ENCODE data around the gene ATF4.

The ATF4 gene

GRCh38 chr22:39553429-39553828 lies 33.1 kb downstream of the ATF4 start:
- FAIRE-seq = no peak
- no peak for DNase-seq (ENCODE audit: insufficient read length, low spot score)

- DNase-seq (ENCODE audit: insufficient read length, low spot score) (no peak), FAIRE-seq (no peak)
These were observed 33.8 kb downstream of the ATF4 start for GRCh38 chr22:39554151-39554550.

- no peak for FAIRE-seq
- no peak for DNase-seq (ENCODE audit: insufficient read length, low spot score)
These were observed 36.8 kb downstream of the ATF4 start for GRCh38 chr22:39556970-39557841.

DNA sequence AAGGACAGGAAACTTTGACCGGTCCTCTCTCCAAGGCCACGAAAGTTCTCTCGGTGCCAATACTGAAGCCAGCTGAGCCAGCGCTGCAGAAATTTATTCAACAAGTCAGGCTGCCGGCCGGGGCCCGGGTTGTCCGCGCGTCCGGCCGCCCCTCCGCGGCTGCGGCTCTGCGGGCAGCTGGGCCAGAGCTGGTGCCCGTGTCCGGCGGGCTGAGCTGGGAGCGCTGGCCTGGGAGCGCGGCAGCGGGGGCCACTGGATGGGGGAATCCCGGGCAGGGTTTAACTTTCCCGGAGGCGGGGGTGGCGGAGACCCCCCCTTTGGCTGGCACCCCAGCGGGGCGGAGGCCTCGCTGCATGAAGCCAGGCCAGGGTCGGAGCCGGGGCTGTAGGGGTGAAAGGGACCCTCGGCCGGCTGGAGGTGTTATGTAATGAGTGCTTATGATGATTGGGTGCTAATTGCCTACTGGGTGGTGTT lies 37.9 kb downstream of the ATF4 start:
- no peak for FAIRE-seq
- DNase-seq (ENCODE audit: insufficient read length, low spot score) = no peak

GRCh38 chr22:39558950-39559349 lies 38.6 kb downstream of the ATF4 start:
- FAIRE-seq = no peak

GRCh38 chr22:39559456-39560105 lies 39.2 kb downstream of the ATF4 start:
- peak; percentile 48 for DNase-seq (ENCODE audit: insufficient read length, low spot score)
- FAIRE-seq = no peak

More at GRCh38 chr22:39558950-39559349, 38.6 kb downstream of the ATF4 start:
- no peak for DNase-seq (ENCODE audit: insufficient read length, low spot score)

GRCh38 chr22:39560127-39560526 lies 39.8 kb downstream of the ATF4 start:
- FAIRE-seq (no peak), DNase-seq (ENCODE audit: insufficient read length, low spot score) (no peak)

DNA sequence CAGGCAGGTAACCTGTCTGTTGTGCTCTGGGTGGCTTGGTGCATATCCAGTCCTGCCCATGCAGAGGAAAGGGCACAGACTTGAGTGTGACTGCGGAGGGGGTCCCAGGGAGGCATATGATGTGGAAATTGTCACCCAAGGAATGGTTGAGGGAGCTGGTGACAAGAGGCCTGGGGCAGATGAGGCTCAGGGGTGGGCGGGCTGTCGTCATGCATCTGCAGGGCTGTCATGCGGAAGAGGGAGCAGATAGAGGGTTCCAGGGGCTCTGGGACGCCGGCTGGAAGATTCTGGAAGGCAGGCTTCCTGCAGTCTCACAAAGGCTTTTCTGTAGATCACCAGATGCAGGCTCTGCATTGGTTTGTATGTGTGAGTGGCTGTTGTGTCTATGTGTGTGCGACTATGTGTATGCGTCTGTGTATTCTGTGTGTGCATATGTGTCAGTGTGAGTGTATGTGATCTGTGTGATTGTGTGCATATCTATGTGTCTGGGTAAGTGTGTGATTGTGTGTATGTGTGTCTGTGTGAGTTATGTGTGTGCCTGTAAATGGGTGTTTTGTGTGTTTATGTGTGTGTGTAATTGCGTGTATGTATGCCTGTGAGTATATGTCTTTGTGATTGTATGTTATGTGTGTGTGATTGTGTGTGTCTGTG lies 42.6 kb downstream of the ATF4 start:
- DNase-seq (ENCODE audit: insufficient read length, low spot score) (no peak), FAIRE-seq (no peak)

- FAIRE-seq = peak; percentile 97
- DNase-seq (ENCODE audit: insufficient read length, low spot score) = no peak
These were observed 43.4 kb downstream of the ATF4 start for GRCh38 chr22:39563571-39564428.

DNA sequence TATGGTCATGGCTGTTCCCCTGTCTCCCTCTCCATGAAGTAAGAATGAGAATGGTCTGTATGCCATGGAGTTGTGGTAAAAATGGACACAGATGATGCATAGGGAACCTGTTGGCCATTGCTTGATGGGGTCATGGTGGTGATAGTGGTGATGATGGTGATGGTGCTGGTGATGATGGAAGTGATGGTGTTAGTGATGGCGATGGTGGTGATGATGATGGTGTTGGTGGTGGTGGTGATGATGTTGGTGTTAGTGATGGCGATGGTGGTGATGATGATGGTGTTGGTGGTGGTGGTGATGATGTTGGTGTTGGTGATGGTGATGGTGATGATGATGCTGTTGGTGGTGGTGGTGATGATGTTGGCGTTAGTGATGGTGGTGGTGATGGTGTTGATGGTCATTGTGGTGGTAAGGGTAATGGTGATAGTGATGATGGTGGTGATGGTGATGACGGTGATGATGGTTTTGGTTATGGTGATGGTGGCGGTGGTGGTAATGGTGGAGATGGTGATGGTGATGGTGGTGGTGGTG lies 45.1 kb downstream of the ATF4 start:
- DNase-seq (ENCODE audit: insufficient read length, low spot score) = no peak
- FAIRE-seq = peak; percentile 97

GRCh38 chr22:39567135-39567946 lies 47.0 kb downstream of the ATF4 start:
- FAIRE-seq = no peak
- DNase-seq (ENCODE audit: insufficient read length, low spot score) = no peak

DNA sequence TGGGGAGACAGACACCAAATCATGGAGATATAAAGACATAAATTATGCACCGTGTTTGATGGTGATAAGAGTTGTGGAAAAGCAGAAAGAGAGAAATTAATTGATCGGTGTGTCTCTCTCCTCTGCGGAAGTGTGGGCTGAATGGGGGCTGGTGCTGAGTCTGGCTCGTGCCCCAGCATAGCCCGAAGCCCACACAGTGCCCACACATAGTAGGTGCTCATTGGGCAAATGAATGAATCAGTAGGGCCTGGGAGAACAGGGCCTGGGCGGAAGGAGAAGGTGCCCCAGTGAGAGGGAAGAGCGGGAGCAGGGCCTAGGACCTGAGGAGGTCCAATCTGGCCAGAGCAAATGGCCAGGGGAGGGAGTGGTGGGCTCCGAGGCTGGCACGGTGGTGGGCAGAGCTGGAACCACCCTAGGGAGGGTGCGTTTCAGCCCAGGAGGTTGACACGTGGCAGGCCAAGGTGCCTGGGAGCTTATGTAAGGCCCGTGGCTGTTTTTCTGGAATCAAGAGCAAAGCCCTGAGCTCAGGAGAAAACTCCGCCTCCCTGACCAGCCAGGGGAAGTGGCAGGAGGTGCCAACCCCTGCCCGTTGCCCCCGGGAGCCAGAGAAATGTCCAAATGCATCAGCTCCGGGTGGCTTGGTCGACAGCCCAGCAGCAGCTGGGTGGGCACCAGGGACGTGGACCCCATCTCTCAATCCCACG lies 48.1 kb downstream of the ATF4 start:
- DNase-seq (ENCODE audit: insufficient read length, low spot score) (no peak), FAIRE-seq (no peak)

DNA sequence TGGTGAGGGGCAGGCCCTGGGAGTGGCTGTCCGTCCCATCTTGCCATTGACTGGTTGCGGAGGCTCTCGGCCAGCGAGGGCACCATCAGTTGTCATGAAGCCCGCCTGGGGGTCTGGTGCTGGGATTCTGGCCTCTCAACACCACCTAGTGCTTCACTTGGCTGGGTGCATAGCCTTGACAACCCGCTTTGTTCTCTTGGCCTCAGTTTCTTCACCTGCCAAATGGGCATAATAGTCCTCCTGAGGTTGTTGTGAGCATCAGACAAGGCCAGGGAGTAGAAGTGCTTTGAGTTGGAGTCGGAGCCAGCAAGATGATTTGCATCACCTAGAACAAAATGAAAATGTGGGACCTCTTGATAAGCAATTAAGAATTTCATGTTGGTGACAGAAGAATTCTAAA lies 48.7 kb downstream of the ATF4 start:
- no peak for FAIRE-seq

DNA sequence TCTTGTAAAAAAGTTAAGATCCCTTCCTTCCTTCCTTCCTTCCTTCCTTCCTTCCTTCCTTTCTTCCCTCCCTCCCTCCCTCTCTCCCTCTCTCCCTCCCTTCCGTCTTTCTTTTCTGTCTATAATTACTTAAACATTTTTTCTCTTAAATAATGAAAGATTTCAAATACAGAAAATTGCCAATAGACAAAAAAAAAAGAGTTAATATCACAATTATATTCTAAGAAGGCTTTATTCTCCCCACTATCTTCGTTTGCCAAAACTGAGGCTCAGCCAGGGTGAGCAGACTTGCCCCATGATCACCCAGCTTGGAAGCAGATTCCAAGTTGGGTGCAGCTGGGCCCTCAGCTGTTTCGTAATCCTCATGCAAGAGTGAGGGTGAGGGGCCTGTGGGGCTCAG lies 49.9 kb downstream of the ATF4 start:
- no peak for DNase-seq (ENCODE audit: insufficient read length, low spot score)
- FAIRE-seq = no peak

More for the DNA sequence above, 48.7 kb downstream of the ATF4 start:
- DNase-seq (ENCODE audit: insufficient read length, low spot score) = no peak

GRCh38 chr22:39570665-39571064 lies 50.3 kb downstream of the ATF4 start, which contains the start of gene CACNA1I:
CACNA1I (plus strand) TSS chr22:39570753; CDS start chr22:39570753, 0 bp downstream.
- DNase-seq (ENCODE audit: insufficient read length, low spot score) (no peak), FAIRE-seq (no peak)

GRCh38 chr22:39571538-39571937 lies 51.2 kb downstream of the ATF4 start:
- no peak for DNase-seq (ENCODE audit: insufficient read length, low spot score)
- no peak for FAIRE-seq

Data from HTR-8/SVneo (cell line).